ENCODE data around the gene TLE4. TPM values are rescaled to one million over a fixed set of nuclear protein-coding genes. Genes with fewer than 3 reads are reported as not detected.

TLE4 gene
- total and polyA plus RNA-seq, 2 donors (not counting 1 experiment from before 2014, with no cell fraction given), result 34.7 to 57.3 TPM

- no peaks in the 10 kb centered on the region for H3K27me3 ChIP-seq (replicated peaks in 1 of 4; ENCODE audit: control extremely low read depth in 1 of 4, control insufficient read depth in 3 of 4, insufficient read depth in 4 of 4, low read length in 3 of 4)
- POLR2A ChIA-PET, result interaction anchor here (0.5 kb wide), 1 partner anchor 84 kb away, joined by 4 read pairs; no protein-coding TSS in a partner anchor
- no peaks in the 10 kb centered on the region for H3K79me2 ChIP-seq (ENCODE audit: control insufficient read depth, insufficient read depth, low read length)
- no peak overlapping the region for H2AFZ ChIP-seq (ENCODE audit: insufficient read depth, low read depth, low read length, poor library complexity, severe bottlenecking)
- H3K4me2 ChIP-seq (replicated peaks; ENCODE audit: low read depth, low read length, poor library complexity, severe bottlenecking), result no peak overlapping the region
- no peak for ATAC-seq (ENCODE audit: low read depth)
- no peak overlapping the region for H3K9ac ChIP-seq (ENCODE audit: low read length)
- no peak for DNase-seq
- H3K4me3 Mint-ChIP-seq, result no peak overlapping the region
- TF ChIP-seq CTCF (IDR thresholded peaks at IDR 0.05) (no peak), EZH2 (IDR thresholded peaks at IDR 0.05; ENCODE audit: borderline replicate concordance, insufficient read depth, low read depth, low read length, poor library complexity, severe bottlenecking) (no peak)
- intact Hi-C loops (cut with micrococcal nuclease), result no loop called here
- no peaks in the 10 kb centered on the region for H4K20me1 ChIP-seq (ENCODE audit: control insufficient read depth, insufficient read depth, low read length, poor library complexity, severe bottlenecking)
- WGBS (ENCODE audit: insufficient coverage), result 100% methylated on average over 1 of the region's 4 CpGs
- peaks cover 4% of the 10 kb centered on the region for H3K9me3 Mint-ChIP-seq (ENCODE audit: insufficient read depth)
- no peaks in the 10 kb centered on the region for H3K9me3 ChIP-seq (ENCODE audit: control extremely low read depth in 1 of 3, control insufficient read depth in 2 of 3, insufficient read depth in 1 of 3, low read length in 2 of 3)
- no peaks in the 10 kb centered on the region for H3K4me1 ChIP-seq (ENCODE audit: control insufficient read depth in 2 of 2, insufficient read depth in 2 of 2, low read length in 2 of 2)
- no peak overlapping the region for H3K4me3 ChIP-seq (ENCODE audit: control extremely low read depth in 1 of 5, extremely low read depth in 1 of 5, insufficient read depth in 1 of 5, low read depth in 2 of 5, low read length in 4 of 5)
- no peaks in the 10 kb centered on the region for H3K27me3 Mint-ChIP-seq
- H3K36me3 ChIP-seq (replicated peaks in 1 of 2; ENCODE audit: control extremely low read depth in 1 of 2, control insufficient read depth in 1 of 2, extremely low read depth in 1 of 2, insufficient read depth in 2 of 2, low read length in 1 of 2), result no peaks in the 10 kb centered on the region
- H3K27ac Mint-ChIP-seq, result no peak overlapping the region
- CTCF ChIA-PET, result no interaction called here
- no peak overlapping the region for H3K27ac ChIP-seq (ENCODE audit: low read length in 2 of 2)
- H3K4me1 Mint-ChIP-seq, result no peaks in the 10 kb centered on the region
Observed at GRCh38 chr9:79551586-79551985, 20.2 kb upstream of the TLE4 start.

- Histone ChIP-seq H3K79me2 (ENCODE audit: control insufficient read depth, insufficient read depth, low read length) (no peaks in the 10 kb centered on the region), H3K27me3 (replicated peaks in 1 of 4; ENCODE audit: control extremely low read depth in 1 of 4, control insufficient read depth in 3 of 4, insufficient read depth in 4 of 4, low read length in 3 of 4) (no peaks in the 10 kb centered on the region), H3K4me3 (ENCODE audit: control extremely low read depth in 1 of 5, extremely low read depth in 1 of 5, insufficient read depth in 1 of 5, low read depth in 2 of 5, low read length in 4 of 5) (no peak overlapping the region), H3K4me2 (replicated peaks; ENCODE audit: low read depth, low read length, poor library complexity, severe bottlenecking) (no peak overlapping the region), H2AFZ (ENCODE audit: insufficient read depth, low read depth, low read length, poor library complexity, severe bottlenecking) (no peak overlapping the region), H3K9me3 (ENCODE audit: control extremely low read depth in 1 of 3, control insufficient read depth in 2 of 3, insufficient read depth in 1 of 3, low read length in 2 of 3) (no peaks in the 10 kb centered on the region), H3K36me3 (replicated peaks in 1 of 2; ENCODE audit: control extremely low read depth in 1 of 2, control insufficient read depth in 1 of 2, extremely low read depth in 1 of 2, insufficient read depth in 2 of 2, low read length in 1 of 2) (no peaks in the 10 kb centered on the region), H3K9ac (ENCODE audit: low read length) (no peak overlapping the region), H3K27ac (ENCODE audit: low read length in 2 of 2) (no peak overlapping the region), H3K4me1 (ENCODE audit: control insufficient read depth in 2 of 2, insufficient read depth in 2 of 2, low read length in 2 of 2) (no peaks in the 10 kb centered on the region), H4K20me1 (ENCODE audit: control insufficient read depth, insufficient read depth, low read length, poor library complexity, severe bottlenecking) (no peaks in the 10 kb centered on the region)
- DNase-seq, result no peak
- Mint-ChIP-seq H3K4me3 (no peak overlapping the region), H3K27me3 (no peaks in the 10 kb centered on the region), H3K27ac (no peak overlapping the region), H3K9me3 (ENCODE audit: insufficient read depth) (peaks cover 4% of the 10 kb centered on the region), H3K4me1 (no peaks in the 10 kb centered on the region)
- POLR2A ChIA-PET, result interaction anchor here (0.5 kb wide), 1 partner anchor 84 kb away, joined by 4 read pairs; no protein-coding TSS in a partner anchor
- CTCF ChIA-PET, result no interaction called here
- intact Hi-C loops (cut with micrococcal nuclease), result no loop called here
- no peak for ATAC-seq (ENCODE audit: low read depth)
- no CpG with 5 or more reads among the region's 1 CpG for WGBS (ENCODE audit: insufficient coverage)
- TF ChIP-seq CTCF (IDR thresholded peaks at IDR 0.05) (no peak), EZH2 (IDR thresholded peaks at IDR 0.05; ENCODE audit: borderline replicate concordance, insufficient read depth, low read depth, low read length, poor library complexity, severe bottlenecking) (no peak)
Observed at GRCh38 chr9:79551994-79552393, 19.8 kb upstream of the TLE4 start.

Data from B cell (primary cell).